ENCODE measurements around the gene JADE1. TPM values are rescaled to one million over a fixed set of nuclear protein-coding genes. Genes with fewer than 3 reads are reported as not detected.

JADE1 gene
- total and polyA plus RNA-seq, 2 of the 13 experiments (the other 11 are each of a cell fraction or from before 2014, with no cell fraction given), result 5.4 to 19.3 TPM

DNA sequence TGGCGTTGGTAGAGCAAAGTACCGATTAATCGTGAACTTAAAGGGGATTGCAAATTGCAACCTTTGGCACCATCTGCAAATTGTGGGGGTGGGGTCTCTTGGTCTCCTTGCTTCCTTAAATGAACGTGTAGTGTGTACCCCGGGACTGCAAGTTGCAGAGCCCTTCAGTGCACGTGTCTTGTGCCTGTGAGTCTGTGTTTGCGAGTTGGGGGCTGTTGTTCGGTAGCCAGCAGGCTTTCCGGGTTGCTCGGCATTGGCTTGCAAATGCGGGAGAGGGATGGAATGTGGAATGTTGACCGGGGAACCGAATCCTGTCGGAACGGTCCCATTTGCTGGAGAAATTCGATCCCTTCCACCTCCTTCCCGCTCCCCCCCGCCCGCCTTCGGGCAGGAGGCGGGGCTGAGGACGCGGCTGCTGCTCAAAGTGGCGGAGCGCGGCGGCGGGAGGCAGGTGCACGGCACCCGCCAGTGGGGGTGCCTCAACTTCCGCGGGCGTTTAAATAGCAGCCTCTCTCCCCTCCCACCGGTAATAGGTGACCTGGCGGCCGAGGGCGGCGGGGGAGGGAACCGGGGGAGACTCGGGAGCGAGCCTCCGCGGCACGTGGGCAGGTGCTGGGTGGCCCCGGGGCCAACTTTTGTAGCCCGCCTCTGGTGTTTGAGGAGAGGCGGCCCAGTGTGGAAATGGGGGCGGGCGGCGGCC is 1.5 kb downstream of the JADE1 start (continued):
- TF ChIP-seq ZNF607 (CRISPR knock-in tag; IDR thresholded peaks at IDR 0.05; ENCODE audit: borderline replicate concordance), result no peak
- no peak for TF ChIP-seq ZNF629 (CRISPR knock-in tag; conservative IDR thresholded peaks at IDR 0.05)
- no peak for TF ChIP-seq TP53 (CRISPR knock-in tag; conservative IDR thresholded peaks at IDR 0.05)
- no peak for TF ChIP-seq ZNF777 (CRISPR knock-in tag; IDR thresholded peaks at IDR 0.05)
- peak; percentile 95 for TF ChIP-seq TEAD3 (CRISPR knock-in tag; optimal IDR thresholded peaks at IDR 0.05; ENCODE audit: borderline replicate concordance)
- TF ChIP-seq CHD4 (IDR thresholded peaks at IDR 0.05; ENCODE audit: borderline replicate concordance, low read length), result no peak
- no peak for TF ChIP-seq ZNF501 (CRISPR knock-in tag; IDR thresholded peaks at IDR 0.05)
- no peak for TF ChIP-seq ZBTB7A (CRISPR knock-in tag; IDR thresholded peaks at IDR 0.05)
- TF ChIP-seq ZNF660 (CRISPR knock-in tag; IDR thresholded peaks at IDR 0.05; ENCODE audit: borderline replicate concordance, low read depth), result no peak
- no peak; the same call in 1 of the 2 replicates for TF ChIP-seq ATF7-NPFF (CRISPR knock-in tag; IDR thresholded peaks at IDR 0.05; ENCODE audit: low read depth)
- TF ChIP-seq XRCC5 (optimal IDR thresholded peaks at IDR 0.05; ENCODE audit: low read length), result no peak
- TF ChIP-seq, protein P1, sequence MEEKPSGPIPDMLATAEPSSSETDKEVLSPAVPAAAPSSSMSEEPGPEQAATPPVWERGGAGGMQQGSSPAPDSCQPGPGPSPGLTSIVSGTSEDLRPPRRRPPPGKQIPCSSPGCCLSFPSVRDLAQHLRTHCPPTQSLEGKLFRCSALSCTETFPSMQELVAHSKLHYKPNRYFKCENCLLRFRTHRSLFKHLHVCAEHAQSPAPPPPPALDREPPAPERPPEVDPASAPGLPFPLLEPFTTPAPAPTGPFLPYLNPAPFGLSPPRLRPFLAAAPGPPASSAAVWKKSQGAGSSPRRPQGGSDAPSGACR (CRISPR knock-in tag; IDR thresholded peaks at IDR 0.05), result peak; percentile 71; the same call in 1 of the 2 replicates
- TF ChIP-seq TOE1 (CRISPR knock-in tag; IDR thresholded peaks at IDR 0.05), result no peak
- TF ChIP-seq BORCS8-MEF2B (CRISPR knock-in tag; IDR thresholded peaks at IDR 0.05), result no peak
- peak; percentile 57; the same call in 1 of the 2 replicates for TF ChIP-seq FOSL2 (CRISPR knock-in tag; IDR thresholded peaks at IDR 0.05)
- no peak for TF ChIP-seq ZNF296 (CRISPR knock-in tag; conservative IDR thresholded peaks at IDR 0.05)
- TF ChIP-seq JDP2 (CRISPR knock-in tag; IDR thresholded peaks at IDR 0.05; ENCODE audit: borderline replicate concordance), result no peak; the same call in 1 of the 2 replicates
- TF ChIP-seq ZNF720 (CRISPR knock-in tag; IDR thresholded peaks at IDR 0.05), result no peak
- TF ChIP-seq, protein P2, sequence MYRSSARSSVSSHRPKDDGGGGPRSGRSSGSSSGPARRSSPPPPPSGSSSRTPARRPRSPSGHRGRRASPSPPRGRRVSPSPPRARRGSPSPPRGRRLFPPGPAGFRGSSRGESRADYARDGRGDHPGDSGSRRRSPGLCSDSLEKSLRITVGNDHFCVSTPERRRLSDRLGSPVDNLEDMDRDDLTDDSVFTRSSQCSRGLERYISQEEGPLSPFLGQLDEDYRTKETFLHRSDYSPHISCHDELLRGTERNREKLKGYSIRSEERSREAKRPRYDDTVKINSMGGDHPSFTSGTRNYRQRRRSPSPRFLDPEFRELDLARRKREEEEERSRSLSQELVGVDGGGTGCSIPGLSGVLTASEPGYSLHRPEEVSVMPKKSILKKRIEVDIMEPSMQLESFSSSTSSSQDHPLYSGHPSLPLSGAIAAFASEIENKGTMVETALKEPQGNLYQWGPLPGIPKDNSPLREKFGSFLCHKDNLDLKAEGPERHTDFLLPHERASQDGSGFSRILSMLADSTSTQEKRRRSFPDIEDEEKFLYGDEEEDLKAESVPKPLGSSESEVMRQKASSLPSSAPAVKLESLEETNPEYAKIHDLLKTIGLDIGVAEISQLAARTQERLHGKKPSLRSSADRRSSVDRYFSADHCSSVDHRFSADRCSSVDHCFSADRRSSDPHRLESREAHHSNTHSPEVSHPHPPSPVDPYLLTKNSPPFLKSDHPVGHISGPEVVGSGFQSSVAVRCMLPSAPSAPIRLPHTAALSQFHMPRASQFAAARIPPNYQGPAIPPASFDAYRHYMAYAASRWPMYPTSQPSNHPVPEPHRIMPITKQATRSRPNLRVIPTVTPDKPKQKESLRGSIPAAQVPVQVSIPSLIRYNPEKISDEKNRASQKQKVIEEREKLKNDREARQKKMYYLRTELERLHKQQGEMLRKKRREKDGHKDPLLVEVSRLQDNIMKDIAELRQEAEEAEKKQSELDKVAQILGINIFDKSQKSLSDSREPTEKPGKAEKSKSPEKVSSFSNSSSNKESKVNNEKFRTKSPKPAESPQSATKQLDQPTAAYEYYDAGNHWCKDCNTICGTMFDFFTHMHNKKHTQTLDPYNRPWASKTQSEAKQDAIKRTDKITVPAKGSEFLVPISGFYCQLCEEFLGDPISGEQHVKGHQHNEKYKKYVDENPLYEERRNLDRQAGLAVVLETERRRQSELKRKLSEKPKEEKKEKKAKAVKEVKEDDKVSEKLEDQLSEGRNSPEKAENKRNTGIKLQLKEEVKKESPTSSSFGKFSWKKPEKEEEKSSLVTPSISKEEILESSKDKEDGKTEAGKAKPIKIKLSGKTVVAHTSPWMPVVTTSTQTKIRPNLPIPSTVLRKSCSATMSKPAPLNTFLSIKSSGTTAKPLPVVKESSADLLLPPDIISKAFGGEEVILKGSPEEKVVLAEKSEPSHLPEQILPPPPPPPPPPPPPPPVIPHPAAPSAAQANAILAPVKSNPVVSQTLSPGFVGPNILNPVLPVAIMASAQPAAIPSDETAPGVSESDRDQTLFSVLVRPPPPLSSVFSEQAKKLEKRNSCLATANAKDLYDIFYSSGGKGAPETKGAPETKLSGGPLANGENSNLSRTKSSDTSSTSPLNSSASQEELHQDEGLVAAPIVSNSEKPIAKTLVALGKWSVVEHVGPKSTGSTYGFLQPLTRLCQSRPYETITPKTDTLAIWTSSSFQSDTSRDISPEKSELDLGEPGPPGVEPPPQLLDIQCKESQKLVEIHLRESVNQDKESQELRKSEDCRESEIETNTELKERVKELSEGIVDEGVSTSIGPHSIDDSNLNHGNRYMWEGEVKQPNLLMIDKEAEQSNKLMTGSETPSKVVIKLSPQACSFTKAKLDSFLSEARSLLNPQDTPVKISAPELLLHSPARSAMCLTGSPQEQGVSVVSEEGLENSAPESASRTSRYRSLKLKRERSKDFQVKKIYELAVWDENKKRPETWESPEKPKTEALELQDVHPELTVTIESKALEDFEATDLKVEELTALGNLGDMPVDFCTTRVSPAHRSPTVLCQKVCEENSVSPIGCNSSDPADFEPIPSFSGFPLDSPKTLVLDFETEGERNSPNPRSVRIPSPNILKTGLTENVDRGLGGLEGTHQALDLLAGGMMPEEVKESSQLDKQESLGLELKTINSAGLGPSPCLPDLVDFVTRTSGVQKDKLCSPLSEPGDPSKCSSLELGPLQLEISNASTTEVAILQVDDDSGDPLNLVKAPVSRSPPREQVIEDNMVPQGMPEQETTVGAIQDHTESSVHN (CRISPR knock-in tag; IDR thresholded peaks at IDR 0.05), result no peak
- TF ChIP-seq ZSCAN20 (CRISPR knock-in tag; IDR thresholded peaks at IDR 0.05; ENCODE audit: borderline replicate concordance), result no peak
- TF ChIP-seq, protein P3, sequence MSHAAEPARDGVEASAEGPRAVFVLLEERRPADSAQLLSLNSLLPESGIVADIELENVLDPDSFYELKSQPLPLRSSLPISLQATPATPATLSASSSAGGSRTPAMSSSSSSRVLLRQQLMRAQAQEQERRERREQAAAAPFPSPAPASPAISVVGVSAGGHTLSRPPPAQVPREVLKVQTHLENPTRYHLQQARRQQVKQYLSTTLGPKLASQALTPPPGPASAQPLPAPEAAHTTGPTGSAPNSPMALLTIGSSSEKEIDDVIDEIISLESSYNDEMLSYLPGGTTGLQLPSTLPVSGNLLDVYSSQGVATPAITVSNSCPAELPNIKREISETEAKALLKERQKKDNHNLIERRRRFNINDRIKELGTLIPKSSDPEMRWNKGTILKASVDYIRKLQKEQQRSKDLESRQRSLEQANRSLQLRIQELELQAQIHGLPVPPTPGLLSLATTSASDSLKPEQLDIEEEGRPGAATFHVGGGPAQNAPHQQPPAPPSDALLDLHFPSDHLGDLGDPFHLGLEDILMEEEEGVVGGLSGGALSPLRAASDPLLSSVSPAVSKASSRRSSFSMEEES (CRISPR knock-in tag; IDR thresholded peaks at IDR 0.05), result no peak
